ENCODE measurements around the gene SLCO2A1.

- TF ChIP-seq CTCF (IDR thresholded peaks at IDR 0.05) (no peak), POLR2AphosphoS5 (IDR thresholded peaks at IDR 0.05) (no peak), POLR2A (IDR thresholded peaks at IDR 0.05) (no peak)
Measured at GRCh38 chr3:134052370-134052769, 22.6 kb upstream of the SLCO2A1 start.
